Gastrocnemius medialis (tissue), 4 donors: ENCODE results near the gene PSMF1.

Experiments
- CTCF ChIP-seq, 5 experiments: fragments of 450-650 bp in 3 of 5; fragments of 200-600 bp in 2 of 5; sonication (generic) in 2 of 5; IDR thresholded peaks in 4 of 5; conservative IDR thresholded peaks in 1 of 5; 1 replicate in 4 of 5; 2 replicates in 1 of 5; pipeline ENCODE4 v1.5.1; 2016 to 2019; ENCODE audit warnings: antibody characterized with exemption in 5 of 5, mild to moderate bottlenecking in 3 of 5, moderate library complexity in 3 of 5
- POLR2A ChIP-seq, 2 donors: fragments of 450-650 bp; IDR thresholded peaks; one replicate each; pipeline ENCODE4 v1.6.1; 2017; ENCODE audit warnings: antibody characterized with exemption in 2 of 2, mild to moderate bottlenecking in 2 of 2, moderate library complexity in 2 of 2

- TF ChIP-seq POLR2A (IDR thresholded peaks at IDR 0.05) (no peak), CTCF (IDR thresholded peaks at IDR 0.05 in 4 of 5, conservative IDR thresholded peaks at IDR 0.05 in 1 of 5) (no peak)
These were observed 32.6 kb downstream of the PSMF1 start for GRCh38 chr20:1150968-1151367.
